ENCODE measurements around the gene NUPR1.
A peak's percentile ranks its signal among the peaks of the same experiment; 100 is the strongest.
"Not testable (repeated sequence)": the region's sequence is repeated elsewhere in the genome, so short reads cannot be mapped to it uniquely, and the experiment has no call there.

NUPR1 gene, protein sequence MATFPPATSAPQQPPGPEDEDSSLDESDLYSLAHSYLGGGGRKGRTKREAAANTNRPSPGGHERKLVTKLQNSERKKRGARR

DNA sequence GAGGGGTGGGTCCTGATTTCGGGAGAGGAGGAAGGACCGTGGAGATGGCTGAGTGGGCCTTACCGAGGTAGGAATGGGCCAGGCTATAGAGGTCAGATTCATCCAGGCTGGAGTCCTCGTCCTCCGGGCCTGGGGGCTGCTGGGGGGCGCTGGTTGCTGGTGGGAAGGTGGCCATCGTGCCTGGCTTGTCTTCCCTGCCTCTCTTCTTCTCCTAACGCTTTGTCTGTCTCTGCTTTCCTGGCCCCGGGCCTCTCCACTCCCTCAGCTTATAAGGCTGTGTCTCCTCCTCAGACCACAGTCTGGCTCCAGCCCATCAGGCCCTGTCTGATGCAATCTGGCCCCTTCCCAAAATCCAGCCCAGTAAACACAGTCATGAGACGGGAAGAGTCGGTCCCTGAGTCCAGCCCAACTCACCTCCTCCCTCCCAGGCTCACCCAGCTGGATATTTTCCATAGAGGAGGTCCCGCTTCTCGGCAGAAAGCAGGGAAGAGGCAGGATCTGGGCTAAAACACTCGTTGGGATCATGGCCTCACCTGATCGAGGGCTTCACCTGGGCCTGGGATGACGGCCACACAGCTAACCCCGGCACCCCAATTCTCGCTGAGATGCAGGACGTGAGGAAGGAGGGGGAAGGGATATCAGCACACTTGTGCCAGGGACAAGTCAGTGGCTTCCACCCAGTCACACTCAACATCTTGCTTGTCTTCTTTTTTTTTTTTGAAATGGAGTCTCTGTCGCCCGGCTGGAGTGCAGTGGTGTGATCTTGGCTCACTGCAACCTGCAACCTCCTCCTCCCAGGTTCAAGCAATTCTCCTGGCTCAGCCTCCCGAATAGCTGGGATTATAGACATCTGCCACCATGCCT lies at the start of gene NUPR1:
TSS of gene NUPR1 (minus strand) at position 242 of the 864 bp plus-strand sequence. CDS start at position 175, 67 bp downstream.
- no peak for DNase-seq (ENCODE audit: low read depth in 3 of 3)

DNA sequence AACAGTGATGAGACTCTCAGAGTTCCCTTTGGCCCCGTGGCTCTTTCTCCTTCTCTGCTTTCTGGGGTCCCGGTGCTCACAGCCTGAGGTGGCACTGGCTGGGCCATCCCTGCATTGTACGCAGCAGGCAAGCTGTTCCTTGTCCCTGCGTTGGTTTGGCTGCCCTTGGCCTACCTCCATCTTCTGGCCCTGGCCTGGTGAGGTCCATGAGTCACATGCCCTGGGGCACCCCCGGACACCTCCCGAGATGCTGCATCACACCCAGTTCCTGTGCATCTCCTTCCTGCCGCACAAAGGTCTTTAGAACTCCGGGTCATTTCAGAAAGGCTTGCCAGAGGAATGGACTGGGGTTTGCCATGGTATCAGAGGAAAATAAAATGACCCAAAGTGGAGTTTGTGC lies 48.6 kb upstream of the NUPR1 start:
- no peak for DNase-seq (ENCODE audit: low read depth in 3 of 3)

DNA sequence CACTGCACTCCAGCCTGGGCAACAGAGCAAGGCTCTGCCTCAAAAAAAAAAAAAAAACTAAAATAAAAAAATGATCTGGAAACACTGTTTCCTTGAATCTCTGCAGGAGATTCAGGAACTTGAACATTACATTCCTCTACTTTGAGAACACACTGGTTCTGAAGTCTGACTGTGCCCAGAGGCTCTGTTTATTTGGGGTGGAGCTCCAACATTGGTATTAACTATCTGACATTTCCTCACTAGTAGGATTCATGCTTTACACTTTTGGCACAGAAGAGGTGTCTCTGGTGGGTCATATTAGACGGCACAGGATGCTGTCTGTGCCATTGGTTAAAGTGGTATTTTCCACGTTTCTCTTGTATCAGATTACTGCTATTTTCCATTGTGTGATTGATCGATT lies 47.7 kb upstream of the NUPR1 start:
- DNase-seq (ENCODE audit: low read depth in 3 of 3): no peak

DNA sequence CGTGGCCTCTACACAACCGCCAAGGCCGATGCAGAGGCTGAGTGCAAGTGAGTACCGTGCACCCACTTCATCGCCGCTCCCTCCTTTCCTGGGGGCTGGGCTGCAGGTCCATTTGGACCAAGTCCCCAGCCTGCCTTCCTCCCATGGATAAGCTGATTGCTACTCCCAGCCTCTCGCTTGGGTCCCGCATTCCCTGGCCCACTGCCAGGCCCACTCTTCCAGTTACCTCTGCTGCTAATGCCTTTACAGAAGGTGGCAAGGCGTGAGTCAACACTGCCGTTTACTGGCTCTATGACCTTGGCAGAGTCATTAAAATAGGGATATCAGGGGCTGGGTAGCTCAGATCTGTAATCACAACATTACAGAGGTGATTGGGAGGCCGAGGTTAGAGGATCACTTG lies 46.9 kb upstream of the NUPR1 start:
- DNase-seq (ENCODE audit: low read depth in 3 of 3): no peak

DNA sequence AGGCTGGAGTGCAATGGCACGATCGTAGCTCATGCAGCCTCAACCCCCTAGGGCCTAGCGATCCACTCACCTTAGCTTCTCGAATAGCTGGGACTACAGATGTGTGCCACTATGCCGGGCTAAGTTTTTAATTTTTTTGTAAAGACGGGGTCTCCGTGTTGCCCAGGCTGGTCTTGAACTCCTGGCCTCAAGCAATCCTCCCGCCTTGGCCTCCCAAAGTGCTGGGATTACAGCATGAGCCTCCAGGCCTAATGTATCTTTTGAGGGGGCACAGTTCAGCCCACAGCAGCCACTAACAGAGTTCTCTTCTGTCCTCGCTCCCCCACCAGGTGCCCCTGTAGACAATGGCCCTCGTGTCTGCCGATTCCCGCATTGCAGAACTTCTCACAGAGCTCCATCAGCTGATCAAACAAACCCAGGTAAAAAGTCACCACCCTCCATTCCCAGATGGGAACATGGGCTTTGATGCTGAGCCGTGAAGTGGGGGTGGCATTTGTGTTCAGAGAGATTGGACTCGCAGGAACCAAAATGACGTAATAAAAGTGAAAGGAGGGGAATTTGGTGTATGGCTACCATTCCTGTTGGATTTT lies 42.0 kb upstream of the NUPR1 start:
- no peak for DNase-seq (ENCODE audit: low read depth in 3 of 3)

DNA sequence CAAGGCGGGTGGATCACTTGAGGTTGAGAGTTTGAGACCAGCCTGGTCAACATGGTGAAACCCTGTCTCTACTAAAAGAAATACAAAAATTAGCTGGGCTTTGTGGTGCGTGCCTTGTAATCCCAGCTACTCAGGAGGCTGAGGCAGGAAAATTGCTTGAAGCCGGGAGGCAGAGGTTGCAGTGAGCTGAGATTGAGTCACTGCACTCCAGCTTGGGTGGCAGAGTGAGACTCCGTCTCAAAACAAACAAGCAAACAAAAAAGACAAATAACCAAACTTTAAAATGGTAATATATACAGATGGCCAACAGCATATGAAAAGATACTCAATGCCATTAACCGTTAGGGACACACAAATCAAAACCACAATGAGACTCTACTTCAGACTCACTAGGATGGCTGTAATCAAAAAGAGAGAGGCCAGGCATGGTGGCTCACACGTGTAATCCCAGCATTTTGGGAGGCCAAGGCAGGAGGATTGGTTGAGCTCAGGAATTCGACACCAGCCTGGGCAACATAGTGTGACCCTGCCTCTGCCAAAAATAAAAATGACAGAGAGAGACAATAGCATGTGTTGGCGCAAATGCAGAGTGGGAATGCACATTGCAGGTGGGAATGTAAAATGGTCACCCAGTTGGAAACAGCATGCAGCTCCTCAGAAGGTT lies 36.8 kb upstream of the NUPR1 start:
- no peak for DNase-seq (ENCODE audit: low read depth in 3 of 3)

DNA sequence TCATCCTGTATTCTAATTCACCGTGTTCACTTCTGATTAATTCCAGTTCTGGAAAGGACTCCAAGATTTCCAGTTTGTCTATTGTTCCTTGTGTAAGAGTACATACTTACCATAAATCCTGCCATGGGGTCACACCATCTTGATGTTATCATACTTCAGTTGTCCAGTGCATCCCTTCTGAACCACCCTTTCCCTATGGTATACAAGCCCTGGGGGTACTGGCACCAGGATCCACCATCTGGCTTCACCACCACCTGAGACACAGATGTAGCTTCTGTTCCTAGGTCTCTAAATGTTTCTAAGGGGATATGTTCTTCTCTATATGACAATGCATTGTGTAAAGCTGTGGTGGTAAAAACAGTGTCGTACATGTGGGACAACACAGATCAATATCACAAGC lies 36.2 kb upstream of the NUPR1 start:
- no peak for DNase-seq (ENCODE audit: low read depth in 3 of 3)

DNA sequence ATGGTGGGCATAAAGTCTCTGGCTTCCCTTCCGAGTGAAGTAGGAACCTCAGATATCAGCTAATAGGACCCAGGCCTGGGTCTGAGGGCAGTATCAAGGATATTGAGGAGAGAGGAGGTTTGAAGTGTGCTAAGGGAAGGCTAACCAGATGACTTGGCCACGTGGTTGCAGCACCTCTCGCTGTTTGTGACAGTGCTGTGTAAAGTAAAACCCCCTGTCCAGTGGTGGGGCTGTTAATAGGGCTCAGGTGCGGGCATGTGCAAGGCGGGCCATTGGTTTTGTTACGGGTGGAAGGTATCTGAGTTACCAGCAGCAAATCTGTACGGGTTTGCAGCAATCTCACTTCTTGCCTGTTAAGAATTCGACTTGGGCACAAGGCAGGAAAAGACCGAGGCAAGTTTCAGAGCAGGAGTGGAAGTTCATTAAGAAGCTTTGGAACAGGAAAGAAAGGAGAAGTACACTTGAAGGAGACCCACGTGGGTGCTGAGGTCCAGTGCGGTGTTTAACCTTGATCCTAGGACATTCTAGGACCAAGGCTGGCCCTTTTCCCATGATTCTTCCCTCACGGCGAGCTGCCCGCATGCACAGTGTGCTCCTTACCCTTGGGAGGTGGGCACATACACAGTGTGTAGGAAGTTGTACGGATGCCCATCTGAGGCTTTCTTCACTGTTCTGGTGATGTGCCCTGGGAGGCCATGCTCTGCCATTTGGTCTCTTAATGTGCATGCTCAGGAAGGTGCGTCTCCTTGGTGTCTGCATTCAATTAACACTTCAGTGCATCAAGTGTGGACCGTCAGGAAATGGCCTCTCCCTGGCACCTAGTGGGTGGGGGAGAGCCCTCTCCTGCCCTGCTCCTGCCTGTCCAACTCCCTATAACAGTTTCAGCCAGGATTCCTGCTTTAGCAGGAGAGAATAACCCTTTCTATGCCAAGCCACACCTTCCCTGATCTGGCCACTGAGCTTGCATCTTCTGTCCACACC lies 35.3 kb upstream of the NUPR1 start:
- DNase-seq (ENCODE audit: low read depth in 3 of 3): no peak

DNA sequence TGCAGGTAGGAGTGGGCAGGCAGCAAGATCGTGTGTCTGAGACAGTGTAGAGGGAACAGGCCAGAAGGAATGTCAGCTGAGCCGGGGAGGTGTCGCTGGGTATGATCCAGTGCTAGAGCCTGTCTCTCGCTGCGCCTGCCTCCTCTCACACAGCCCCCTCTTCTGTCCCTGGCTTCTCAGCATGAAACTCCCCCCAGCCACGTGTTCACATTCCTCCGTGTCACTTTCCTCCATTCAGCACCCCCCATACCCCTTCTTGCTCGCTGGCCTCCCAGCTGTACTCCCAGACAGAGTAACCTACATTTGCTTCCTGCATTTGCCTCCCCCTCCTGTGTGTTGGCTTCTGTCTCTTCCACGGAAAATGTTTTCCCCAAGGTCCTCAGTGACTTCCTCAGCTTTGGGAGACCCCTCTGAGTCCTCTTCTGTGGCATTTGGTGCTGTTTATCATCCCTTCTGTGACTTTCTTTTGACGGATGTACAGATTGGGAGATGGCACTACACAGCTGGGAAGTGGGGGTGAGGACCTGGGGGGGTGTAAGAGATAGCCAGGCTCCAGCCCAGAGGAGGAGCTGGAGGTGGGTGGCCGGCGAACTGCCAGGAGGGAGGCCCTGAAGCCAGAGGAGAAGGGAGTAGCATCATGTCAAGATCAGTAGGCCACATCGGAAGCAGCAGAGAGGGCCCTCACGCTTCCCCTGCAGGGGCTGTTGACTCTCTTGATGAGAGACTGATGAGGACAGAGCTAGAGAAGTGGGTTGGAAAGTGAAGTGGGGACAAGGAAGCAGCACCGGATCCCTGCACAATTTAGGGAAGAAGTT lies 34.1 kb upstream of the NUPR1 start:
- no peak for DNase-seq (ENCODE audit: low read depth in 3 of 3)

DNA sequence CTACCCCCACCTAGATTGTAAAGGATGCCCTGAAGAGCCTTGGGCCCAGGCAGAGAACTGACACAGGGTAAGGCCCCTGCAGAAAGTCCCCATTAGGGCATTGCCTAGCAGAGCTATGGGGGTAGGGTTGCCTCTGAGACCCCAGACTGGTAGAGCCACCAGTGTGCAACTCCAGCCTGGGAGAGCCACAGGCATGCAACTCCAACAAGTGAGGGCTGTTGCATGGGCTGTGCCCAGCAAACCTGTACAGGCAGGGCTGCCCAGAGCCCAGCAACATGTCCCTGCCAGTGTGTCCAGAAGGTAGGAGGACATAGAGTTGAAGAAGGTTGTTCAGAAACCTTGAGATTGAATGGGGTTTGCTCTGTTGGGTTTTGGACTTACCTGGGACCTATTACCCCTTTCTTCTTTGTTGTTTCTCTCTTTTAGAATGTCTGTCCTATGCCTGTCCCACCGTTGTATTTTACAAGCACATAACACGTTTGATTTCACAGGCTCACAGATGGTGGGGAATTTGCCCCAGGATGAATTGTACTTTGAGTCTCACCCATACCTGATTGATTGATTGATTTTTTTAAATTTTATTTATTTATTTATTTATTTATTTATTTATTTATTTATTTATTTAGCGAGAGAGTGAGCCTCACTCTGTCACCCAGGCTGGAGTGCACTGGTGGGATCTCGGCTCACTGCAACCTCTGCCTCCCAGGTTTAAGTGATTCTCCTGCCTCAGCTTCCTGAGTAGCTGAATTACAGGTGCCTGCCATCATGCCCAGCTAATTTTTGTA lies 31.4 kb upstream of the NUPR1 start:
- DNase-seq (ENCODE audit: low read depth in 3 of 3): no peak

DNA sequence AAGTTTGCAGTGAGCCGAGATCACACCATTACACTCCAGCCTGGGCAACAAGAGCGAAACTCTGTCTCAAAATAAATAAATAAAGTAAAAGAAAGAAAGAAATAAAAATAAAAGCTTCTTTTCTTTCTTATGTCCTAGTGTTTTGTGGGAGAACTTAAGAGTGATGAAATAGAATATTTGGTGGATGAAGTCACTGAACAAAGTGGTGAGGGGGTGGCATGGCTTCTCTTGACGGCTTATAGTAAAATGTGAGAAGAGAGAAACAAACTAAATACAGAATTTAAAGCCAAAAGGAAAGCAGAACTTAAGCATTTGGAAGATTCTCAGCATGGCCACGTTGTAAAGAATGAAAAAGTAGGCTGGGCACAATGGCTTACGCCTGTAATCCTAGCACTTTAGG lies 30.2 kb upstream of the NUPR1 start:
- no peak for DNase-seq (ENCODE audit: low read depth in 3 of 3)

DNA sequence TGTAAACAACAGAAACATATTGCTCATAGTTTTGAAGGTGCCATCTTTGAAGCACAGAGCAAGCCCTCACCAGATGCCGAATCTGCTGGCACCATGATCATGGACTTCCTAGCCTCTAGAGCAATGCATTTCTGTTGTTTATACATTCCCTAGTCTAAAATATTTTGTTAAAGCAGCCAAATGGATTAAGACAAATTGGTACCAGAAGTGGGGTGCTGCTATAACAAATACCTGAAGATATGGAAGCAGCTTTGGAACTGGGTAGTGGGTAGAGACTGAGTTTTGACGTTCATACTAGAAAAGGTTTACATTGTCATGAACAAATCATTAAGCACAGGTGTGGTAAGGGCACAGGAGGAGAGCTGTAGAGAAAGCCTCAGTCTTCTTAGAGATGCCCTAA lies 28.5 kb upstream of the NUPR1 start:
- DNase-seq (ENCODE audit: low read depth in 3 of 3): no peak

DNA sequence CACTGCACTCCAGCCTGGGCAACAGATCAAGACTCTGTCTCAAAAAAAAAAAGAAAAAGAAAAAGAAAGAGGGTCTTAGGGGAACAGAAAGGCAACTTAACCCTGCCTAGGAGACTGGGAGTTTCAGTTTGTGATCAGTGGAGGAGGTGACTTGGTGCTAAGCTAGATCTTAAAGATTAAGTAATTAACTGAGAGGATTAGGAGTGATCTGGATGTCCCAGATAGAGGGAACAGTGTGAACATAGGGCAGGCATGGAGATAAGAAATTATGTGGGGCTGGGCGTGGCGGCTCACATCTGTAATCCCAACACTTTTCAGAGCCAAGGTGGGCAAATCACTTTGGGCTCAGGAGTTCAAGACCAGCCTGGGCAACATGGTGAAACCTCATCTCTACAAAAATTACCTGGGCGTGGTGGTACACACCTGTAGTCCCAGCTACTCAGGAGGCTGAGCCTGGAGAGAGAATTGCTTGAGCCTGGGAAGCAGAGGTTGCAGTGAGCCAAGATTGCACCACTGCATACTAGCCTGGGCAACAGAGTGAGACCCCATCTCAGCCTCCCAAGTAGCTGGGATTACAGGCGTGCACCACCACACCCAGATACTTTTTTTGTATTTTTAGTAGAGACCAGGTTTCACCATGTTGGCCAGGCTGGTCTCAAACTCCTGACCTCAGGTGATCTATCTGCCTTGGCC lies 27.6 kb upstream of the NUPR1 start:
- not testable (repeated sequence) for DNase-seq (ENCODE audit: low read depth in 3 of 3)

DNA sequence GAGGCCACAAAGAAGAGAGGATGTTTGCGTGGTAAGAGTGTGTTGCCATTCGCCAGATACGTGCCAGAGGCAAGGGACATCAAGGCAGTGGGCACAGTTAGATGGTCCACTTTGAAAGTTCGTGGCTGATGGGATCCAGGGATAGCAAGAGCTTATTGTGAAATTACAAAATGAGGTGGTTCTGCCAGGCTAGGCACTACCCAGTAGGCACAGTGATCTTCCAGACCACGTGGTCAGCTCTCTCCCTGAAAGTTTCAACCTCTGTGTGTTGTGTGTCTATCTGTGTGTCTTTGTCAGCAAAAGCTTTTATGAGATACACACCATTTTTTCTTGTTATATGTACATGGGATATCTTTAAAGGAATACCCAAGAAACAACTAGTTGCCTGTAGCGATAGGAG lies 24.4 kb upstream of the NUPR1 start:
- no peak for DNase-seq (ENCODE audit: low read depth in 3 of 3)

DNA sequence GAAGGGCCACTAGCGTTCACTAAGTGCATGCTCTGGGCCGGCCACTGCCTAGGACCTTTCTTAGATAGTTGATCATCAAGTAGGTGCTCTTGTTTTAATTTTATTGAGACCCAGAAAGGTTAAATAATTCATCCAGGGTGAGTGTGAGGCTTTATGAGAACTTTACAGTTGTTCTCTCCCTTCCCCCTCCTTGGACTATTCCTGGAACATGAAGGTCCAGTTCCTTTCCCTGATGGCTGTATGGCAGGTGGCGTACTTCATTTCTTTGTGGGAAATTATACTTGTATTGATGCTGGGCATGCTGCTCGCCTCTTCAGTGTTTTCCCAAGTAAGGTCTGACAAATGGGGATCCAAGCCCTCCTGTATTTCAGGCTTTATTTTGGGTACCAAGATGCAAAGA lies 23.4 kb upstream of the NUPR1 start:
- DNase-seq (ENCODE audit: low read depth in 3 of 3): no peak

DNA sequence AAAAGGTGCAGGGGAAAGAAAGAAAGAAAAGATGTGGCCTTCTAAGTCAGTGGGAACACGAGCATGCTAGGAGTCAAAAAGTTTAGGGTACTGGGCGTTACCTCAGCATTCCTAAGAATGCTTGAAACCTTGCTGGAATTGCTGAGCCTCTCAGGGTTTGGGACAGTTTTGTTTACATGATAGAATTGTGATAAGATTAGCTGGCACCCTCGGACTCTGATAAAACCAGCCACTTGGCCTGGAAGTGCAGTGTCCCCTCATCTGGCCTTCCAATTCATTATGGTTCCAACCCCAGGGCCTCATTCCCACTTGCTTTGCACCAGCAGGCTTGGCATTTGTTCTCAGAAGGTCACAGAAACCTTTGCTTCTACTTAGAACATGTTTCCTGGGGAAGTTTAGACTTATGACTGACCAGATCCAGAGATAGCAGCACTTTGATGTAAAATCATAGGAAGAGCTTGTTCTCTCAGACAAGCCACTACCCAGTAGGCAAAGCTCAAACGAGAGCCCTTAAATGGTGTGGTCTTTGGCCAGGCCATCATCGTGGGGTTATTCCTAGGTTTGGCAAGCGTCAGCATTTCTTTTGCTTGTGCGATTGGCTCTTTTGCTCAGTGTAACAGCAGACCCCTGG lies 22.9 kb upstream of the NUPR1 start:
- DNase-seq (ENCODE audit: low read depth in 3 of 3): no peak

DNA sequence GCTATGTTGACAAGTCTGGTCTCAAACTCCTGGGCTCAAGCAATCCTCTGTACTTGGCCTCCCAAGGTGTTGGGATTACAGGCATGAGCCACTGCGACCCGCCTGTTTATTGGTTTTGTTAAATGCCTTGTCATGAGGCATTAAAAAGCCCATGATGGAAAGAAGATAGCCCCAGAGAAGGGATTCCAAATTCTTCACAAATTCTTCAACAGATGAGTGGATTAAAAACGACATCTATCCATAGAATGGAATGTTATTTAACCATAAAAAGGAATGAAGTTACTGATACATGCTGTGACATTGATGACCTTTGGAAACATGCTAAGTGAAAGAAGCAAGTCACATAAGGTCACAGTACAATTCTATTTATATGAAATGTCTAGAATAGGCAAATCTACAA lies 19.7 kb upstream of the NUPR1 start:
- DNase-seq (ENCODE audit: low read depth in 3 of 3): no peak

DNA sequence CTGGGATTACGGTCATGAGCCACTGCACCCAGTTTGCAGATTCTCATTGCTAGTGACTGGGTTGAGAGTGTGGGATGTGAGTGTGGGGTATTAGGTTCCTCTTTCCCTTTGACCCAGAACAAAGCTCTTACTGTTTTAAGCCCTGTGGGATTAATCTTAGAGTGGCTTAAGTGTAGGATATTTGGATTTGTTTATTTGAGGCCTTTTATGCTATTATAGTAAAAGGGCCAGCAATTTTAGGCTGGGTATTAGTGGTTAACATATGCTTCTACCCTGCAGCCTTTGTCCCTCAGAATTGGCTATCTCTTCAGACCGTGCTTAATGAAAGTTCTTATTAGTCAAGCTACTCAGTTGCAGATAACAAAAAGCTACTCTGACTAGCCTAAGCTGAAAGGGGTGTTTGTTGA lies 18.1 kb upstream of the NUPR1 start:
- DNase-seq (ENCODE audit: low read depth in 3 of 3): no peak

DNA sequence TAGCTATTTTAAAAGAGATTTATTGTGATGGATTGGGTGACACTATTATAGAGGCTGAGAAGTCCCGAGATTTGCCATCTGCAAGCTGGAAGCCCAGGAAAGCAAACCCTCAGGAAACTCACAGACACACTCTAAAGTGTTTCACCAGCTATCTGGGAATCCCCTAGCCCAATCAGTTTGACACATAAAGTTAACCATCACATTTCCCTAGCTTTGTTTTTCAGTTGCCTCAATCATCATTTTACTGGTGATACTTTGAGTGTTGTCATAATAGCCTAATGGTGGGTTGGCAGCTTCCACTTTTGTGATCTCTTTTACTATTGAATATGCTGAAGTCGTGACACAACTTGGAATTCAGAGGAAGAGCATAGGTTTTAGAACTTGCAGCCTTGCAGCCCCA lies 16.8 kb upstream of the NUPR1 start:
- peak in 1 of 3 donors; percentile 8 for DNase-seq (ENCODE audit: low read depth in 3 of 3)
